ENCODE data around the gene ALDH5A1. TPM values are rescaled to one million over a fixed set of nuclear protein-coding genes. Genes with fewer than 3 reads are reported as not detected.

The ALDH5A1 gene
- total and polyA plus RNA-seq, 2 donors (not counting 1 experiment from before 2014, with no cell fraction given): 5.7 to 26.3 TPM

- ChIA-PET POLR2A (no interaction called here), CTCF (interaction anchor here (0.7 to 3.7 kb wide), 3 partner anchors 17 to 42 kb away, joined by 3 to 13 read pairs (median 3); no protein-coding TSS in a partner anchor)
- ATAC-seq (ENCODE audit: low read depth): no peak
These were observed 69.3 kb downstream of the ALDH5A1 start for GRCh38 chr6:24564081-24564480.

GRCh38 chr6:24565196-24565595, 70.4 kb downstream of the ALDH5A1 start:
- Histone ChIP-seq H3K27ac (ENCODE audit: low read length in 2 of 2) (no peak overlapping the region), H3K36me3 (replicated peaks in 1 of 2; ENCODE audit: control extremely low read depth in 1 of 2, control insufficient read depth in 1 of 2, extremely low read depth in 1 of 2, insufficient read depth in 2 of 2, low read length in 1 of 2) (no peaks in the 10 kb centered on the region), H3K4me1 (ENCODE audit: control insufficient read depth in 2 of 2, insufficient read depth in 2 of 2, low read length in 2 of 2) (no peaks in the 10 kb centered on the region), H3K79me2 (ENCODE audit: control insufficient read depth, insufficient read depth, low read length) (no peaks in the 10 kb centered on the region), H4K20me1 (ENCODE audit: control insufficient read depth, insufficient read depth, low read length, poor library complexity, severe bottlenecking) (no peaks in the 10 kb centered on the region), H2AFZ (ENCODE audit: insufficient read depth, low read depth, low read length, poor library complexity, severe bottlenecking) (no peak overlapping the region), H3K4me2 (replicated peaks; ENCODE audit: low read depth, low read length, poor library complexity, severe bottlenecking) (no peak overlapping the region), H3K9me3 (ENCODE audit: control extremely low read depth in 1 of 3, control insufficient read depth in 2 of 3, insufficient read depth in 1 of 3, low read length in 2 of 3) (no peaks in the 10 kb centered on the region), H3K9ac (ENCODE audit: low read length) (no peak overlapping the region), H3K27me3 (replicated peaks in 1 of 4; ENCODE audit: control extremely low read depth in 1 of 4, control insufficient read depth in 3 of 4, insufficient read depth in 4 of 4, low read length in 3 of 4) (no peaks in the 10 kb centered on the region), H3K4me3 (ENCODE audit: control extremely low read depth in 1 of 5, extremely low read depth in 1 of 5, insufficient read depth in 1 of 5, low read depth in 2 of 5, low read length in 4 of 5) (no peak overlapping the region)
- Mint-ChIP-seq H3K9me3 (ENCODE audit: insufficient read depth) (no peaks in the 10 kb centered on the region), H3K4me3 (no peak overlapping the region), H3K4me1 (no peaks in the 10 kb centered on the region), H3K27ac (no peak overlapping the region), H3K27me3 (no peaks in the 10 kb centered on the region)
- ATAC-seq (ENCODE audit: low read depth) (no peak), DNase-seq (no peak)
- TF ChIP-seq EZH2 (IDR thresholded peaks at IDR 0.05; ENCODE audit: borderline replicate concordance, insufficient read depth, low read depth, low read length, poor library complexity, severe bottlenecking): no peak
- WGBS (ENCODE audit: insufficient coverage): 100% methylated on average over 5 of the region's 9 CpGs
- CTCF ChIA-PET: interaction anchor here (0.9 to 1.1 kb wide), 3 partner anchors 14 to 71 kb away, joined by 3 read pairs; partner anchors contain the start of gene ALDH5A1
- intact Hi-C loops (cut with micrococcal nuclease): no loop called here
- POLR2A ChIA-PET: no interaction called here

More at GRCh38 chr6:24564081-24564480, 69.3 kb downstream of the ALDH5A1 start:
- no peak overlapping the region for H3K27ac Mint-ChIP-seq
- Histone ChIP-seq H3K4me3 (ENCODE audit: control extremely low read depth in 1 of 5, extremely low read depth in 1 of 5, insufficient read depth in 1 of 5, low read depth in 2 of 5, low read length in 4 of 5) (no peak overlapping the region), H3K4me2 (replicated peaks; ENCODE audit: low read depth, low read length, poor library complexity, severe bottlenecking) (no peak overlapping the region), H3K36me3 (replicated peaks in 1 of 2; ENCODE audit: control extremely low read depth in 1 of 2, control insufficient read depth in 1 of 2, extremely low read depth in 1 of 2, insufficient read depth in 2 of 2, low read length in 1 of 2) (no peaks in the 10 kb centered on the region), H3K79me2 (ENCODE audit: control insufficient read depth, insufficient read depth, low read length) (no peaks in the 10 kb centered on the region), H3K27ac (ENCODE audit: low read length in 2 of 2) (no peak overlapping the region), H4K20me1 (ENCODE audit: control insufficient read depth, insufficient read depth, low read length, poor library complexity, severe bottlenecking) (no peaks in the 10 kb centered on the region), H3K9me3 (ENCODE audit: control extremely low read depth in 1 of 3, control insufficient read depth in 2 of 3, insufficient read depth in 1 of 3, low read length in 2 of 3) (no peaks in the 10 kb centered on the region), H3K9ac (ENCODE audit: low read length) (no peak overlapping the region), H3K4me1 (ENCODE audit: control insufficient read depth in 2 of 2, insufficient read depth in 2 of 2, low read length in 2 of 2) (no peaks in the 10 kb centered on the region), H2AFZ (ENCODE audit: insufficient read depth, low read depth, low read length, poor library complexity, severe bottlenecking) (no peak overlapping the region), H3K27me3 (replicated peaks in 1 of 4; ENCODE audit: control extremely low read depth in 1 of 4, control insufficient read depth in 3 of 4, insufficient read depth in 4 of 4, low read length in 3 of 4) (no peaks in the 10 kb centered on the region)
- no peak for DNase-seq
- no peaks in the 10 kb centered on the region for H3K9me3 Mint-ChIP-seq (ENCODE audit: insufficient read depth)
- no peak for TF ChIP-seq CTCF (IDR thresholded peaks at IDR 0.05)
- no peak for TF ChIP-seq EZH2 (IDR thresholded peaks at IDR 0.05; ENCODE audit: borderline replicate concordance, insufficient read depth, low read depth, low read length, poor library complexity, severe bottlenecking)
- intact Hi-C loops (cut with micrococcal nuclease): no loop called here
- H3K27me3 Mint-ChIP-seq: no peaks in the 10 kb centered on the region
- H3K4me1 Mint-ChIP-seq: no peaks in the 10 kb centered on the region
- H3K4me3 Mint-ChIP-seq: no peak overlapping the region
- WGBS (ENCODE audit: insufficient coverage): 94% methylated on average over 10 of the region's 10 CpGs

Data from B cell (primary cell).